HG02981 (cell line): ENCODE results near the gene CDH4.
"Not testable (repeated sequence)": the region's sequence is repeated elsewhere in the genome, so short reads cannot be mapped to it uniquely, and the experiment has no call there.

Source experiments
- ATAC-seq: cut with Tn5 transposase; IDR thresholded peaks from one replicate; pipeline ENCODE4 v1.9.1; 2021; ENCODE audit warnings: mild to moderate bottlenecking, moderate library complexity; ENCODE audit not compliant: unreplicated experiment

Gene CDH4

DNA sequence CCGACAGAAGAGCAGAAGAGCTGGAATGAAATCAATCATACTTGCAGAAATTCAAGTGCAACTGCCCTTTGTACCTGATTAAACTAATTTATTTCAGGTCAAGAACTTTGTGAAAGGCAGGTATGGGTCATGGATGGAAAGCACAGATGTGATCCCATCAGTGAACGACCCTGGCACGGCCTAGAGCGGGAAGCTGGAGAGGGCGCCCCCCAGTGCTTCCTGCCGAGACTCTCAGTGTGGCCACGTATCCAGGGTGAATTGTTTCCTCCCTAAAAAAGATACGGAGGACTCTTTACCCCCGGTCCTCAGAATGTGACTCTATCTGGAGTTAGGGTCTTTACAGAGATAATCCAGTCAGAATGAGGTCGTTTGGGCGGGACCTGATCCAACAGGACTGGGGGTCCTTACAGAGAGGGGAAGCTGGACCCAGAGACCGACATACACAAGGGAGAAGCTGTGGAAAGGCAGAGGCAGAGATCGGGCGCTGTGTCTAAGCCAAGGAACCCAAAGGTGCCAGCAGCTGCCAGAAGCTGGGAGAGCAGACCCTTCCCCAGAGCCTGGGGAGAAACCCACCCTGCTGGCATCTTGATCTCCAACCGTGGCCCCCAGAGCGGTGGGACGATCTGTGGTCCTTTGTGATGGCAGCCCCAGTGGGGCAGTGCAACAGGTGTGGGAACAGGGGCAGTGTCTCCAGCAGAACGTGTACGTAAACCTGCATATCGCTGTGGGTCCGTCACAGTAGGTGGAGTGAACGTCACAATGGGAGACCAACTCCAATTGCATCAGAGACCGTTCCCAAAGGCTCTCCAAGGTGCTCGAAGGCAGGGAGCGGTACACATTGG is 721.7 kb downstream of the CDH4 start:
- ATAC-seq: no peak

DNA sequence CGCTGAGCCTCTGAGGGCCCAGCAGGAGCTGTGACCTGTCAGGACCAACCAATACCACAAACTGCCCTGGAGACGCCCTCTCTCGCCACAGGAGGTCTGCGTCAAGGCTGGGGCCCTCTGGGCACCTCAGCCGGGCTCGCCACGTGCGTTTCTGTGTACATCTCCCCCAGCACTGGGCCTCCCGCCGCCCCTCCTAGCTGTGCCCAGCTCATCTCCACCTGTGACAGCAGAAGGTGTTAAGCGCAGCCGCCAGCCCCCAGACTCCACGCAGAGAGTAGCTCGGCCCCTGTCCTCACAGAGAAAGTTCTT is 722.2 kb downstream of the CDH4 start:
- no peak for ATAC-seq

DNA sequence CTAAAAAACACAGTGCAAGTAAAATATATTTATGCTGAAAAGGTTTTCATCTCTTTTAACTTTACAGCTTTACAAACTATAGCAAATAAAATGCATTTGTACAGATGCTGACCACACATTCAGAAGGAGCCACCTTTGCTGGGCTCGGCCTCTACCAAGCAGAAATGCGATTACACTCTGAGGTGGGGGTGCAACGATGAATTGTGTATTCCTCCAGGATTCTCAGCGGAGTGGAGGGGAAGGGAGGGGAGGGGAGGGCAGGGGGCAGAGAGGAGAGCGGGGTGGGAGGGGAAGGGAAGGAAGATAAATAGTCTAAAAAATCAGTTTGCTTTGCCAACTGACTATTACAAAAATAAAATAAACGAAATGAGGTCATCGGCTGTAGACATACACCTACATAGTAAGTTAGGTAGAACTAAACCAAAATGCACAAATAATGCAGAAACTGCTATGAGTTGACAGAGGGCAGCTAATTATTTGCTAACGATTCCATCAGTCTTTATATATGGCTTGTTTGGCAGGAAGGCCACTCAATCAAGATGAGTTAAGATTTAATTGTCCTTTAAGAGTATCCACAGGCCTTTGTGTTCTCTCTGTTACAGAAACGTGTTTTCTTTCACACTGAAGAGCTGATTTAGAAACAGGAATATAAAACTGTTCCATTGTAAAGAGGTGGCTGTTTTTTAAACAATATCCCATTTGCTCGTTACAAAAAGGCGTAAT is 723.5 kb downstream of the CDH4 start:
- ATAC-seq: no peak

DNA sequence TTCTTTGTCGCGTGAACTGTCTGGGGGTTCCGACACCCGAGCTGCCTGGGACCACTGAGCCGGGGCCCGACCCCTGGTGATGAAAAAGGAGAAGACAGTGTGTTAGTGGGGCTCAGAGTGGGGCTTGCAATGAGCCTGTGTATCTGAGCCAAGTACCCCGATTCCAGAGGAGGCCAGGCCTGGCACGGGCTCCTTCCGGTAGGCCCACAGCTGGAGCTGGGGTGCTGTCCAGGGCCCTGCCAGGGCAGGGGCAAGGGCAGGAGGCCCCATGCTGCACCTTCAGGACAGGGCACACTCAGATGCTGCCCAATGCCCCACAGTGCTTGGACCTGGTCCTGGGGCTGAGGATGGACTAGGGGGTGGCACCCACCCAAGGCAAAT is 724.2 kb downstream of the CDH4 start:
- no peak for ATAC-seq

DNA sequence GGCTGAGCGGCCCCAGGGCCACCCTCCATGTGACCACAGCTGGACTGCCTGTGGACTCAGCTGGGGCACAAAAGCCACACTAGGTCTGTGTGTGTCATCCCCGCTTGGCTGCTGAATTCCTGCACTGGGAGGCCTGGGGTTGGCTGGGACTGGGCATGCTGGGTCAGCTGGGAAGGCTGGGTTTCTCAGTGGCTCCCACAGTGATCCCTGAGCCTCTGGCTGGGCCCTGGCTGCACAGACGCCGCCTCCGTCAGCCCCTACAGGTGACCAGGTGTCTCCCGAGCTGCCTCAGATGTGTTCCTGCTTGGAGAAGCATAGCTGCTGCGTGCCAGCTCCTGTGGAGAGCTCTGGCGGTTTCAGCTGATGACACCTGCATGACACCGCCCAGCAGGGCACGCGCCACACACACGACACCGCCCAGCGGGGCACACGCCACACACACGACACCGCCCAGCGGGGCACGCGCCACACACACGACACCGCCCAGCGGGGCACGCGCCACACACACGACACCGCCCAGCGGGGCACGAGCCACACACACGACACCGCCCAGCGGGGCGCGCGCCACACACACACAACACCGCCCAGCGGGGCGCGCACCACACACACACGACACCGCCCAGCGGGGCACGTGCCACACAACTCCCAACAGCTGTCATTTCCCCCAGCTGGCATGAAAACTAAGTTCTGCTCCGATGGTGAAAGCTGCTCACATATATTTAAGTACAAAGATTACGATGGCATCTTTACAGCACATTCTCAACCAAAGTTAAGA is 724.8 kb downstream of the CDH4 start:
- ATAC-seq: no peak

DNA sequence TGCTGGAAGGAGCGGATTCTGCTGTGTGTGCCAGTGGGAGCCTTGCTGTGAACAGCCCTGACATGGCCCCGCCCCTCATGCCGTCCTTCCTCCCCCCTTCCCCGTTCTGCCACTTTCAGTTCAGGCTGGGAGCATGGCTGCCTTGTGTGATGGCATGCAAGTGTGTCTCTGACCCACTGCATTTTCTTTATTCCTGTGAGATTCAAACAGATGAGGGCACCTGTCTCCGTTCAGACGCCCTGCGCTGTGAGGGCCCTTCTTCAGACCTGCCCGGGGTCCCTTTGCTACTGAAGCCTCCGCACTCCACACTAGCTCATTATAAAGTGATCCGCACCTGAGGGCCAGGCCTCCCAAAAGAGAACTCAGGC is 725.3 kb downstream of the CDH4 start:
- no peak for ATAC-seq

DNA sequence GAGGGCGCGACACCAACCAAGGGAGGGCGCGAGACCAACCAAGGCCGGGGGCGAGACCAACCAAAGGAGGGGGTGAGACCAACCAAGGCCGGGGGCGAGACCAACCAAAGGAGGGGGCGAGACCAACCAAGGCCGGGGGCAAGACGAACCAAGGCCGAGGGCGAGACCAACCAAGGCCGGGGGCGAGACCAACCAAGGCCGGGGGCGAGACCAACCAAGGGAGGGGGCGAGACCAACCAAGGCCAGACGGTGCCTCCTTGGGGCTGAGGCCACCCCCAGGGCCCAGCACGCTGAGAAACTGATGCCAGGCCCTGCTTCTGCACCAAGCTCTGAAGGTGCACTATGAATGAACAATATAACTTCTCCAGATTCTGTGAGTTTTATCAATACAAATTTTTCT is 726.4 kb downstream of the CDH4 start:
- no peak for ATAC-seq

DNA sequence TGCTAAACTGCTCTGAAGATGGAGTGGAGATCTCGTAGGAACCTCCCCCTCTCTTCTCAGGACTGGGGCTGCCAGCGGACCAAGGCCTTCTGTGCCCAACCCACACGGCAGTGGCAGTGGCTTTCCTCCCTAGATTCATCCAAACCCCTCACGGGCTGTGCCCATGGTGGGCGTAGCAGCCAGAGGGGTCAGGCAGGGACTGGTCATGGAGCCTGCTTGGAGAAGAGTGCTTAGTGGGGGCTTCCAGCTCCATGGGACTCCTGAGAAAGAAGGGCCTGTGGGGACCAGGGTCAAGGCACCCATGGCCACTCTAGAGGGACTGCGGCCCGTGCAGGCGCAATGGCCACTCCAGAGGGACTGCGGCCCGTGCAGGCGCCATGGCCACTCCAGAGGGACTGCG is 727.0 kb downstream of the CDH4 start:
- ATAC-seq: no peak

DNA sequence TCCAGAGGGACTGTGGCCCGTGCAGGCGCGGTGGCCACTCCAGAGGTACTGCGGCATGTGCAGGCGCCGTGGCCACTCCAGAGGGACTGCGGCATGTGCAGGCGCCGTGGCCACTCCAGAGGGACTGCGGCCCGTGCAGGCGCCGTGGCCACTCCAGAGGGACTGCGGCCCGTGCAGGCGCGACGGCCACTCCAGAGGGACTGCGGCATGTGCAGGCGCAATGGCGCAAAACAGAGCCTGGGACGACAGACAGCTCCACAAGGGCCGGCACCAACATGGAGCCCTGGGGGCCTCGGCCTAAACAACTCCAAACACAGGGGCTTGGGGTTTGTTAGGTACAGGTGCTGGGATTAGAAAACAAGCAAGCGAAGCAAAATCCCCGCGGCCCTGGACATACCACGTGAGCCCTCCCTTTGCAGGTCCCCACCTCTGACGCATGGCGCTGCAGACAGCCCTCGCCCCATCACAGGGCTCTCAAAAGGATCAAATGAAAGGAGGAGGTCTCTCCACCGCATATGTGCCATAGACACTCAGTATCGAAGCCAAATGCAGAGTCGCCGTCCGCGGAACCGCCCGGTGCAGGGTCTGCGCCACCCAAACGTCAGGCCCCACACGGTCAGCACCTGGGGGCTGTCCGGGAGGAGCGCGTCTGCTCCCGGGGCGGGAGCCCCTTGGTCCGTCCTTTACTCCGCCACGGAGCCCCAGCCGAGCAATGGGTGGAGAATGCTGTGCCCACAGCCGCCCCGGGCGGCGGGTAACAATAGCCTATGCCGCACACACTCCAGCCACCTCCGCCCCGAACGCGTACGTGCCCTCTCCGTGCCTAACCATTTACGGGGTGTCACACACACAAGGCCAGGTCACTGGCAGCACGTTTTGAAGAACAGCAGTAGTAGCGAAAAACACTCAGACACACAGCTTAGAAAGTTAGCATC is 727.9 kb downstream of the CDH4 start:
- no peak for ATAC-seq

DNA sequence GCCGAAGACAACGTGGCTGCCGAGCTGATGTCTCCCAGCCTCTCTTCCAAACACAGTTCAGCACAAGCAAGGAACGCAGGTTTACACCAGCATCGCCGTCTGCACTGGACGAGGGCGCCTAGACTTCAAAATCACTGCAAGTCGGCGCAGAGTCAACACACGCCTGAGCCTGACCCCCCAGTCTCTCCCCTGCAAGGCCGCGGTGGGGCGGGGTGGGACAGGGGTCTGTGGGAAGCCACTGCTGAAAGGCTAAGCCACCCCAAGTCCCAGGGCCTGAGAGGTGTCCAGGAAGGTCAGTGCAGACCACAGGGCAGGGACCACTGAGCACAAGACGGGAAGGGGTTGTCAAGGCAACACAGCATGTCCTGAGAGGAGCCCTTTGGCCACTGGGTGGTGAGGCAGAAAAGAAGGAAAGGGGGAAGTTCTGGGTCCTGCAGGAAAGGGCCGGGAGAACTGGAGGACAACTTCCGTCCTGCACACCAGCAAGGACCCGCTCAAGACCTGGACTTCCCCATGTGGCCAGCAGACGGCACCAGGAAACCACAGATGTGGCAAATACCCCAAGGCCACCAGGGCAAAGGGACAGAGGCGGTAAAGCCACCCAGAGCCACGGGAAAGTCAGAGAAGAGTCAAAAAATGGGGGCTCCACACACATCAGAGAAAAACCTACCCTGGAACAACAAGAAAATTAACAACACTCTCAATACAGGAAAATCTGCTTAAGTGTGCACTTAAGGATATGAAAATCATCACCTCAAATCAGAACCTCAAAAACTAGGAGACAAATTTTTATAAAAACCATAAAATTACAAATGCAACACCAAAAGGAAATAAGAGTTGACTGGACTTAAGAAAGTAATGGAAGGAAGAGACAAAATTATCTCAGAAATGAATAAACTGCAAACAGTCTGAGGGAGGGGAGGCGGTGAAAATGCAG is 728.9 kb downstream of the CDH4 start:
- no peak for ATAC-seq

DNA sequence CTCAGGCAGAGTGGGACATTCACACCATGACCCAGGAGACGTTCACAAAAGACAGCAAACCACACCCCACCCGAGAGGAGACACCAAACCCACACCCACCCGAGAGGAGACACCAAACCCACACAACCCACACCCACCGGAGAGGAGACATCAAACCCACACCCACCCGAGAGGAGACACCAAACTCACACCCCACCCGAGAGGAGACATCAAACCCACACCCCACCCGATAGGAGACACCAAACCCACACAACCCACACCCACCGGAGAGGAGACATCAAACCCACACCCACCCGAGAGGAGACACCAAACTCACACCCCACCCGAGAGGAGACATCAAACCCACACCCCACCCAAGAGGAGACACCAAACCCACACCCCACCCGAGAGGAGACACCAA is 729.6 kb downstream of the CDH4 start:
- ATAC-seq: not testable (repeated sequence)

DNA sequence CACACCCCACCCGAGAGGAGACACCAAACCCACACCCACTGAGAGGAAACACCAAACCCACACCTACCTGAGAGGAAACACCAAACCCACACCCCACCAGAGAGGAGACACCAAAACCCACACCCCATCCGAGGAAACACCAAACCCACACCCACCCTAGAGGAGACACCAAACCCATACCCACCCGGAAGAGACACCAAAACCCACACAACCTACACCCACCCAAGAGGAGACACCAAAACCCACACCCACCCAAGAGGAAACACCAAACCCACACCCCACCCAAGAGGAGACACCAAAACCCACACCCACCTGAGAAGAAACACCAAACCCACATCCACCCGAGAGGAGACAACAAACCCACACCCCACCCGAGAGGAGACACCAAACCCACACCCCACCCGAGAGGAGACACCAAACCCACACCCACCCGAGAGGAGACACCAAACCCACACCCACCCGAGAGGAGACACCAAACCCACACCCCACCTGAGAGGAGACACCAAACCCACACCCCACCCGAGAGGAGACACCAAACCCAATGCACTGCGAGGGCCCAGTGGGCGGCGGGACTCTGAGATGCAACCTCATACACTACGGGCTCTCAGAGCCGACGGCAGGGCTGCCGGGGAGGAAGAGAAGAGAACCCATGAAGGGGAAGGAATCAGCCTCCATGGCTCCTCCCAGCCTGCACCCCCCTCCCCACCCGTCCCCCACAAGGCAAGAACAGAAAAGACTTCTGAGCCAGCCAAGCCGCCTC is 730.3 kb downstream of the CDH4 start:
- no peak for ATAC-seq

DNA sequence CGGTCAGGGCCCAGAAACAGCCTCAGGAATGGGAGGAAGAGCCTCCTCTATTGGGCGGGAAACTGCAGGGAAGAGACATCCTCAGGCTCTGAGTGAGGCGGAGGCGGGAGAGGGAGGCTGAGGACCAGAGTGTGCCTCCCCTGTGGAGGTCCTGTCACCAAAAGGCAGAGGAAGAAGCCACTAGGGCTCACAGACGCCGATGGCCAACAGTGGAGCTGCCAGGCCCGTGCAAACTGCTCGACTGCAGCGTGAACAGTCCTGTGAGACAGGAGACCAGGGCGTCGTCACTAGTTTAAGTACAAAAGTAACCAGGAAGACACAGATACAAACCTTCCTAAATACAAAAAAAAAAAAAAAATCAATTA is 730.9 kb downstream of the CDH4 start:
- ATAC-seq: no peak

DNA sequence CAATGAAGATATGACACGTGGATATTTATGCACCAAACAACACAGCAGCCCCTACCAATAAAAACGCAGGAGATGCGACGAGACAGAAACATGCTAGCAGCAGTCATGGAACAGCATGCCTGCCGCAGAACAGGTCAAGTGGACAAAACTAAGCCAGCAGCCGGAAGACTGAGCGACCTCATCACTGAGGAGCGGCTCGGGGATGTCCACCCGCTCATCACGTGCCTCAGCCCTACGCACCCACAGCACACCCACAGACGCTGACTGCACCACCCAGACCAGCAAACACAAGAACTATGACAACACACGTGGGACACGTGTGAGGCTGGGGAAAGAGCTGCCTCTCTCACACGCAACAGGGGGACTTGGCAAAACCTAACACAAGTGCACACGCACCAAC is 731.9 kb downstream of the CDH4 start:
- ATAC-seq: no peak

DNA sequence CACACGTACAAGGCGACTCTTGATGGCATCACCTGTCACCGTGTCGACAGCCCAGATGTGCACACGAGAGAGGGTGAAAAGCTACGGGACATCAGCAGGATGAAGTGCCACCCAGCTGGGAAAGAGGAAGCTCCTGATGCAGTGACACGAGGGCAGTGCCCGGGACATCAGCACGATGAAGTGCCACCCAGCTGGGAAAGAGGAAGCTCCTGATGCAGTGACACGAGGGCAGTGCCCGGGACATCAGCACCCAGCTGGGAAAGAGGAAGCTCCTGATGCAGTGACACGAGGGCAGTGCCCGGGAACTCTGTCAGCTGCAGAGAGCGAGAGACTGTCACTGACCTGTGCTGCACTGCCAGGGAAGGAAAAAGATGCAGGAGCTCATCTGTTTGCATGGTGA is 732.4 kb downstream of the CDH4 start:
- not testable (repeated sequence) for ATAC-seq

DNA sequence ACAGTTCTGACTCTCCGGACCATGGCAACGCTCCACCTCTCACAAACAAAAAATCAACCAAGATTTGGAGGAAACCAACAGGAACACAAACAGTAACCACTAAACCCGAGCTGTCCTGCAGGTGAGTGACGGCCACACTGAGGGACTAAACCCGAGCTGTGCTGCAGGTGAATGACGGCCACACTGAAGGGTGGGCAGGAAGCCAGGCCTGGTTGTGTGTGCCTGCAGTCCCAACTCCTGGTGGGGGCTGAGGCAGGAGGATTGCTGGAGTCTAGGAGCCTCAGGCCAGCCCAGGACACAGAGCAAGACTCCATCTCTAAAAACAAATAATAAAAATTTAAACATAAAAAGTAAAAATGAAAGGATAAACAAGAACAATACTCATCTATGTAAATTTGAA is 733.0 kb downstream of the CDH4 start:
- ATAC-seq: no peak

DNA sequence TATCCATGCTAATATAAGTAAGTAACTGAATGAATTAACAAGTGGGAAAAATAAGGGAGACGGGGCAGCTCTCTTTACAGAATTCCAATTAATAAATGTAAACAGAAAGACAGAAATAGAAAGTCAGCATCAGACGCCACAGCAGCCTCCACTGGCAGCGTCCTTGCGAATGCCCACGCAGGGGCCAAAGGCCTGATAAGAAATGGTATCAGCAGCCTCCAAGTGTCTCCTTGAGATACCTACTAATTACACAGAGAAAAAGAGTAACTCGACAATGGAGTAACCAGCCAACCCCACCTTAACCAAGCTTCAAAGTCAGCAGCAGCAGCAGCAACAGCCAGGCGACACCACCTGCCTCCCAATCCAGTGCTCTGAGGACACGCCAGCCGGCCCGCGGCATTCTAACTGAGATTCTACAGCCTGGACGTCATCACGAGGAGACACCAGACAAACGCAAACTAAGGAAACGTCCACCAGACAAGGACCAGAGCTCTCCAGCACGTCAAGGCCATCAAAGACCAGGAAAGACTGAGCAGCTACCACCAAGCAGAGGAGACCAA is 734.8 kb downstream of the CDH4 start:
- ATAC-seq: no peak

DNA sequence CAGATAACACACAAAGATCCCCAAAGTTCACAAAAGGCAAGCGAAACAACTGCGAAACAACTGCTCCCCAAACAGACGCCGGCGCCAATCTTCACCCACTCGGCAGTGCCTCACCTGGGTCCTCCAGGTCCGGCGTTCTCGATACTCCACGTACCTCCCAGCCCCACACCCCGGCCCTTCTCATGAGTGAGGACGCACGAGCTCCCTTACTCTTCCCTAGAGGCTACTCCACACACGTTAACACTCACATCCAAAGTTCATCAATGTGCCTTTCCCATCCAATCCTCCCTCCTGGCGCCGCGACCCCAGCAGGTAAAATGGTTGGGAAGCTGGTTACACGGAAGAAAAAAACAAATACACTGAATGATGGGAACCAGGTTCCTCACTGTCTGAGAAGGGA is 736.6 kb downstream of the CDH4 start:
- ATAC-seq: no peak

DNA sequence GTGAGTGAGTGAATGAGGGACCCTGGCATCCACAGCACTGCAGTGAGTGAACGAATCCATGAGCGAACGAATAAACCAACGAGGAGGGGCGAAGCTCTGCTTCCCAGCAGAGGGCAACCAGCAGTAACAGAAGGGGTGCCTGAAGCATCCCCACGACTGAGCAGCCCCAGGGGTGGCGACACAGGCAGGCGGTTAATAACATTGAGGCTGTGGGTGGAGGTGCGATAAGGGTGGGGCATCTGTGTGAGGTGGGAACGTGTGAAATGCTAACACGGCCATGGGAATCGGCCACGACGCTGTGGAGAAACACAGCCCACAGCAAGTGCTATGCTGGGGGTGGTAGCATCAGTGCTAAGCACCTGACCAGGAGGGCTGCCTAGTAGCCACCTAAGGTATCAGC is 737.7 kb downstream of the CDH4 start:
- no peak for ATAC-seq
